ENCODE results near the gene KIF17.

The KIF17 gene

DNA sequence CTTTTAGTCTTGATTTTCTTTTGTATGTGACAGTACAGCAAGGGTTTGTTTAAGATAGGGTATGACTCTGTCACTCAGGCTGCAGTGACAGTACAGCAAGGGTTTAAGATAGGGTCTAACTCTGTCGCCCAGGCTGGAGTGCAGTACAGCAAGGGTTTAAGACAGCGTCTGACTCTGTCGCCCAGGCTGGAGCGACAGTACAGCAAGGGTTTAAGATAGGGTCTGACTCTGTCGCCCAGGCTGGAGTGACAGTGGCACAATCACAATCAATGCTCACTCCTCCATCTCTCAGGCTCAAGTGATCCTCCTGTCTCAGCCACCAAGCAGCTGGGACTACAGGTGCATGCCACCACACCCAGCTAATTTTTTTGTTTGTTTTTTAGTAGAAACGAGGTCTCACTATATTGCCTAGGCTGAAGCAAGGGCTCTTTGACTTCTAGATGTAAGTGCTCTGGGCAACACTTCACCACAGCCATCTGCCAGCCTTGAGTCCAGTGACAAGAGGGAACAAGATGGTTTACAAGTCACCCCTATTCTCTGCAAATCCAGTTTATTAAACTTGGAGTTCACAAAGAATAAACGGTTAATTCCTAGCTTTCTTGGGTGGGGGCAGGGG is 15.7 kb upstream of the KIF17 start:
- H3K27ac ChIP-seq (ENCODE audit: insufficient read depth, low read length, poor library complexity, severe bottlenecking) = no peak overlapping the region
- no peaks in the 10 kb centered on the region for H3K27me3 ChIP-seq (replicated peaks; ENCODE audit: control insufficient read depth, insufficient read depth, low read length, poor library complexity, severe bottlenecking)
- no peak for DNase-seq
- H3K4me1 ChIP-seq (ENCODE audit: control insufficient read depth, insufficient read depth, low read length, poor library complexity, severe bottlenecking) = peaks cover 18% of the 10 kb centered on the region
- H3K9me3 ChIP-seq (ENCODE audit: control insufficient read depth, low read length) = no peaks in the 10 kb centered on the region
- H3K36me3 ChIP-seq (ENCODE audit: control insufficient read depth, insufficient read depth, low read length) = no peaks in the 10 kb centered on the region
- H3K4me3 ChIP-seq (ENCODE audit: insufficient read depth, low read depth, low read length, poor library complexity, severe bottlenecking) = peak overlapping the region; percentile 53

DNA sequence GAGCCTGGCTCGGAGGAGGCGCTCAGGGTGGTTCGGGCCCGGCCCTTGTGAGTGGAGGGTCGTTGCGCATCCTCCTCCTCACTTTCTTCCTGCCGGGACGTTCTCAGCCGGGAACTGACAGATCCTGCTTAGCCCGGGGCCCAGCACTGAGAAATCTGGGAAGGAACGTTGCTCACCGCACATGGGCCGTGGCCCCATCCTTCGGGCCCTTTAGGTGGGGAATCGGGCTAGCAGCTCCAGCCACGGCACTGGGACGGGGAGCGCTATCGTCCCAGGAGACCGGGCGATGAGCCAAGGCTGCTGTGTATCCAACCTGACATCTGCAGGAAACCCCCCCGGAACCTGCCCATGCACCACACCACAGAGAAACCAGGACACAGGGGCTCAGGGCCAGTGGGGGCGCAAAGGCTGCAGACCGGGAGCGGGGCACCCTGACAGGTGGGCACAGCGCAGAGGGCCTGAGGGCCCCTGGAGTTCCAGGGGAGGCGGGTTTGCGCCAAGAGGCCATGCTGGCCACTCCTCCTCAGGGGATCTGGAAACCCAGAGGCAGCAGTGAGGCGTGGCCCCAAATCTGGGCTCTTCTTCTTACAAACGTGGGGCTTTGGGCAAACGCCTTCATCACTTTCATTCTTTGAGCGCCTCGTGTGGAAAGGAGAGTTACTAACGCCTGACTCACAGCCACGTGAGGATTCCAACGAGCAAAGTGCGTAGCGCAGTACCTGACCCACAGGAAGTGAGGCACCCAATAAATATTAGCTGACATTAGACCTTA is 15.0 kb upstream of the KIF17 start, which contains the start of gene SH2D5:
Gene SH2D5, minus strand, starts transcription at position 116 of the 772 bp plus-strand sequence. CDS start 4,659 bp downstream, outside the sequence.
- no peak within 1 kb of the TSS for H3K27ac ChIP-seq (ENCODE audit: insufficient read depth, low read length, poor library complexity, severe bottlenecking)
- H3K27me3 ChIP-seq (replicated peaks; ENCODE audit: control insufficient read depth, insufficient read depth, low read length, poor library complexity, severe bottlenecking) = no peaks in the 10 kb centered on the region
- no peaks in the 10 kb centered on the region for H3K9me3 ChIP-seq (ENCODE audit: control insufficient read depth, low read length)
- H3K4me1 ChIP-seq (ENCODE audit: control insufficient read depth, insufficient read depth, low read length, poor library complexity, severe bottlenecking) = peaks cover 18% of the 10 kb centered on the region
- no peaks in the 10 kb centered on the region for H3K36me3 ChIP-seq (ENCODE audit: control insufficient read depth, insufficient read depth, low read length)
- DNase-seq = peak; percentile 53 to 59 (median 54)
- H3K4me3 ChIP-seq (ENCODE audit: insufficient read depth, low read depth, low read length, poor library complexity, severe bottlenecking) = peak within 1 kb of the TSS; percentile 53

DNA sequence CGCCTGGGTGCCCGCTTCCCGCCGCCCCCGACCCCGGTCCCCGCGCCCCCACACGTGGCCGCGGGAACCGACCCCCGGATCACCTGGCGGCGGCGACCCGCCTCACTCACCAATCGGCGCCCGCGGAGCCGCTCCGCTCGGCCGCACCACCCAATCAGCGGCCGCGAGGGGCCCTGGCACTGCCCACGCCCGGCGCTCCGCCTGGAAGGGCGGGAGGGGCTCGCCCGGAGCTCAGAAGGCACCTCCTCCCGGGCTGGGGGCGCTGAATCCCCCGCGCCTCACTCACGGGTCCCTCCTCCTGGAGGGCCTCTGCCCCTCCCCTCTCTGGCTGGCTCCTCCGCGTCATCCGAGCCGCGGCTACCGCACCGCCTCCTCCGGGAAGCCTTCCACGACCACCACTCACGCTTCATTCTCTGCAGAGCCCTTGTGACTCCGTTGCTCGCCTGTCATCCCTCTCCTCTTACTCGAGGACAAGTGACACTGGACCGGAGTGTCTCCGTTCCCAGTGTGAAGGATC is 14.3 kb upstream of the KIF17 start:
- no peaks in the 10 kb centered on the region for H3K9me3 ChIP-seq (ENCODE audit: control insufficient read depth, low read length)
- peaks cover 18% of the 10 kb centered on the region for H3K4me1 ChIP-seq (ENCODE audit: control insufficient read depth, insufficient read depth, low read length, poor library complexity, severe bottlenecking)
- no peak overlapping the region for H3K27ac ChIP-seq (ENCODE audit: insufficient read depth, low read length, poor library complexity, severe bottlenecking)
- DNase-seq = peak; percentile 20 to 37 (median 34)
- no peaks in the 10 kb centered on the region for H3K36me3 ChIP-seq (ENCODE audit: control insufficient read depth, insufficient read depth, low read length)
- peak overlapping the region; percentile 53 for H3K4me3 ChIP-seq (ENCODE audit: insufficient read depth, low read depth, low read length, poor library complexity, severe bottlenecking)
- no peaks in the 10 kb centered on the region for H3K27me3 ChIP-seq (replicated peaks; ENCODE audit: control insufficient read depth, insufficient read depth, low read length, poor library complexity, severe bottlenecking)

DNA sequence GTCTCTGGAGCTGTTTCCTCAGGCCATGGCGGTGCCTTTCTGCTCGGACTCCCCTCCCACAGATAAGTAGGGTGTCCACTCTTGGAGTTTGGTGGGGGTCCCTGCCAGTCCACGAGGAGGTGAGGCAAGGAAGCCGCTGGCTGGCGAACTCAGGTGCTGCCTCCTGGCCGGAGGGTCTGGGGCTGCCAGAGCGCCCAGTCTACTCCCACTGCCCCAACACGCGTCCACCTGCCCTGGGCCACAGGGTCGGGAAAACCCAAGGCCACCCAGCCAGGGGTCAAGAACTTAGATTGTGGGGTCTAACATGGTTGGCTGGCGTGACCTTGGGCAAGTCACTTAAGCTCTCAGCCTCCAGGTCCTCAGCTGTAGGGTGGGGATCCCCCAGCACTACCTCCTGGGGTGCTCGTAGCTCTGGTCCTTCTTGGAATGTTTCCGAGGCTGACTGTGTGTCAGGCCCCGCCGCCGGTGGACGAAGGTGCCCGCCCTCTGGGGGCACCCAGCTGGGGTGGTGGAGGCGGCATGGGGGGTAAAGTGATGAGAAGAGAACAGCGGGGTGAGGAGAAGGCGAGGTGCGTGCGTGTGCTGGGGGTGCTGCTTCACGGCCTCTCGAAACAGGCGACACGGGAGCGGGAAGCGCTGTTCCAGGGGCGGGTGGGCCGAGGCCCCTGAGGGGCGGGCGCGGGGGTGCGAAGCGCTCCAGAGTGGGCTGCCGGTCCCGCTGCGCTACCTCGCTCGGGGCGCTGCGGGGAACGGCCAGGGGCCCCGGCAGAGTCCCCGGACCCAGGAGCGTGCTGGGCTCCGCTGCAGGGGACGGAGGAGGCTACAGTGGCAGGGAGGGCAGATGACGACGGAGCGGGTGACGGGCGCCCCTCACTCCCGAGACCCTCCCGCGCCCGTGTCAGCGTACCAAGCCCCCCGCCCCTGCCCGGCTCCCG is 13.5 kb upstream of the KIF17 start:
- Histone ChIP-seq H3K27ac (ENCODE audit: insufficient read depth, low read length, poor library complexity, severe bottlenecking) (no peak overlapping the region), H3K4me1 (ENCODE audit: control insufficient read depth, insufficient read depth, low read length, poor library complexity, severe bottlenecking) (peaks cover 18% of the 10 kb centered on the region), H3K36me3 (ENCODE audit: control insufficient read depth, insufficient read depth, low read length) (no peaks in the 10 kb centered on the region), H3K27me3 (replicated peaks; ENCODE audit: control insufficient read depth, insufficient read depth, low read length, poor library complexity, severe bottlenecking) (no peaks in the 10 kb centered on the region), H3K9me3 (ENCODE audit: control insufficient read depth, low read length) (no peaks in the 10 kb centered on the region), H3K4me3 (ENCODE audit: insufficient read depth, low read depth, low read length, poor library complexity, severe bottlenecking) (peak overlapping the region; percentile 23)
- DNase-seq = no peak

DNA sequence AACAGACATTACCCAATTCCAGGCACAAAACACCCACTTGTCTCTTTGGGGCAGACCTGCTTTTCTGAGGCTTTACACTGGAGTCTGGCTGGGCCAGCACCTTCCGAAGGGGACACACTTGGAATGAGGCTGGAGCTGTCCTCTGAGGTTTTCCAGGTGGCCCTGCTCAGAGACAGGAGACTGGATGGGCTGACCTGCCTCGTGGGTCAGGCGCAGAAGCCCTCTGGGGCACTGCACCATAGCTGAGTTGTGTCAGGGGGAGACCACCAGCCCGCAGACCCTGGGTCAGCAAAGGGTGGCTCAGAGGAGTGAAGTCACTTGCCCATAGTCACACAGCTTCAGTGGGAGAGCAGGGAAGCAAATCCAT is 12.9 kb upstream of the KIF17 start:
- no peaks in the 10 kb centered on the region for H3K36me3 ChIP-seq (ENCODE audit: control insufficient read depth, insufficient read depth, low read length)
- H3K27ac ChIP-seq (ENCODE audit: insufficient read depth, low read length, poor library complexity, severe bottlenecking) = no peak overlapping the region
- H3K27me3 ChIP-seq (replicated peaks; ENCODE audit: control insufficient read depth, insufficient read depth, low read length, poor library complexity, severe bottlenecking) = no peaks in the 10 kb centered on the region
- no peaks in the 10 kb centered on the region for H3K9me3 ChIP-seq (ENCODE audit: control insufficient read depth, low read length)
- DNase-seq = no peak
- H3K4me1 ChIP-seq (ENCODE audit: control insufficient read depth, insufficient read depth, low read length, poor library complexity, severe bottlenecking) = peaks cover 18% of the 10 kb centered on the region
- H3K4me3 ChIP-seq (ENCODE audit: insufficient read depth, low read depth, low read length, poor library complexity, severe bottlenecking) = no peak overlapping the region

DNA sequence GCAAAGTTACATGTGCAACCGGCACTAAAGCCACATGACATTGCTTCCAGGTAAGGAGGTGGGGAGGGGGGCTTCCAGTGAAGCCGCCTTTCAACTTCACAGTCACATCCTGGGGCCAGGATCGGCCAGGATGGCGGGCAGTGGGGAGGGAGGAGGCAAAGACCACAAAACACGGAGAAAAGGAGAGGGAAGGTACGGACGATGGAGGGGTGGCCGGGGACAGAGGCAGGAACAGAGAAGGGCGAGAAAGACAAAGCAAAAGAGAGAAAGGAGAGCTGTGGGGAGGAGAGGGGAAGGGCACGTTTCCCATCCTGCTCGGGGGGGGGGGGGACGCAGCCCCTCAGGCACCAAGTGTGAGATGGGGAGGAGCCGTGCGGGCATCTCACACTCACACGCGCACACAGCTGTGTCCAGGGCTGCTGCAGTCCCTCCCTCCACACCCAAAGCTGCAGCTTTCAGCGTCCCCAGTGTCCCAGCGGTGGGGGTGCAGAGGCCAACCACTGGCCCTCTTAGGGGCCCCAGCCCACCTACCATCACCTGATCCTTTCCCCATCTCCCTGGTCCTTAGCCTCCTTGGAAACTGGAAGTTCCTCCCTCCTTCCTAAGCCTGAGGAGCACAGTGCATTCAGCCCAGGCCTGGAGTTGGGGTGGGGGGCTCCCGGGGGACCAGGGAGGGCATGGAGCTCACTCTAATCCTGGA is 12.3 kb upstream of the KIF17 start:
- H3K36me3 ChIP-seq (ENCODE audit: control insufficient read depth, insufficient read depth, low read length) = no peaks in the 10 kb centered on the region
- DNase-seq = no peak
- no peak overlapping the region for H3K27ac ChIP-seq (ENCODE audit: insufficient read depth, low read length, poor library complexity, severe bottlenecking)
- H3K4me1 ChIP-seq (ENCODE audit: control insufficient read depth, insufficient read depth, low read length, poor library complexity, severe bottlenecking) = peaks cover 18% of the 10 kb centered on the region
- no peaks in the 10 kb centered on the region for H3K27me3 ChIP-seq (replicated peaks; ENCODE audit: control insufficient read depth, insufficient read depth, low read length, poor library complexity, severe bottlenecking)
- H3K9me3 ChIP-seq (ENCODE audit: control insufficient read depth, low read length) = no peaks in the 10 kb centered on the region
- H3K4me3 ChIP-seq (ENCODE audit: insufficient read depth, low read depth, low read length, poor library complexity, severe bottlenecking) = no peak overlapping the region

DNA sequence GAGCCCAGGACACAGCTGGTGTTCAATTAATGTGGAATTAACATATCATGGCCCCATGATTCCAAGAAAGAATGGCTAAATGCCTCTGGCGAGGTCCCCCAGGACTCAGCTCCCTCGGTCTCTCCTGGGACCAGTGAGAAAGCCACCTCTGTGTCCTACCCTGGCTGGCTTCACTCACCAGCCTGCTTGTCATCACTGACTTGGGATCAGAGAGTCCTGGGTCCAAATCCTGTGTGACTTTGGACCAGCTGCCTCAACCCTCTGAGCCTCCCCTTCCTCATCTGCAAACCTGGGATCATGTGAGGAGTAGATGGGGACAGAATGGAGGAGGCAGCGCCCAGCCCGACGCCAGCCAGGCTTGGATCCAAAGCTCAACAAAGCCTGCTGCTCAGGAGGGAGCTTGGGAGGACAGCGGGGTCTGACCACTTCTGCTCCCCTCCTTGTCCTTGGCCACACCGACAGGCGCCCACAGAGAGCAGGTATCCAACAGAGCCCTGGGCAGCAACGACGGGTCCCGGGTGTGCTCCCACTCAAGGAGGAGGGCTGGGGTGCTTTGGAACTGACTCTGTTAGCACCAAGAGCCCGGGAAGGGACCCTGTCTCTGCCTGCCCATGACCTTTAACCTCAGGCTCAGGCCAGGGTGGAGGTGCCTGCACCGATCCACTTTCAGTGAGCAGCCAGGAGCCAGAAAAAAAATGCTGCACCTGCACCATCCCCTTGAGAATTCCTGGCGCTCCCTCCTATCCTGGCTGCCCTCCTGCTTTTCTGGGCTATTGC is 11.5 kb upstream of the KIF17 start:
- DNase-seq = no peak
- Histone ChIP-seq H3K27me3 (replicated peaks; ENCODE audit: control insufficient read depth, insufficient read depth, low read length, poor library complexity, severe bottlenecking) (no peaks in the 10 kb centered on the region), H3K9me3 (ENCODE audit: control insufficient read depth, low read length) (no peaks in the 10 kb centered on the region), H3K4me3 (ENCODE audit: insufficient read depth, low read depth, low read length, poor library complexity, severe bottlenecking) (no peak overlapping the region), H3K4me1 (ENCODE audit: control insufficient read depth, insufficient read depth, low read length, poor library complexity, severe bottlenecking) (peaks cover 18% of the 10 kb centered on the region), H3K27ac (ENCODE audit: insufficient read depth, low read length, poor library complexity, severe bottlenecking) (no peak overlapping the region), H3K36me3 (ENCODE audit: control insufficient read depth, insufficient read depth, low read length) (no peaks in the 10 kb centered on the region)

DNA sequence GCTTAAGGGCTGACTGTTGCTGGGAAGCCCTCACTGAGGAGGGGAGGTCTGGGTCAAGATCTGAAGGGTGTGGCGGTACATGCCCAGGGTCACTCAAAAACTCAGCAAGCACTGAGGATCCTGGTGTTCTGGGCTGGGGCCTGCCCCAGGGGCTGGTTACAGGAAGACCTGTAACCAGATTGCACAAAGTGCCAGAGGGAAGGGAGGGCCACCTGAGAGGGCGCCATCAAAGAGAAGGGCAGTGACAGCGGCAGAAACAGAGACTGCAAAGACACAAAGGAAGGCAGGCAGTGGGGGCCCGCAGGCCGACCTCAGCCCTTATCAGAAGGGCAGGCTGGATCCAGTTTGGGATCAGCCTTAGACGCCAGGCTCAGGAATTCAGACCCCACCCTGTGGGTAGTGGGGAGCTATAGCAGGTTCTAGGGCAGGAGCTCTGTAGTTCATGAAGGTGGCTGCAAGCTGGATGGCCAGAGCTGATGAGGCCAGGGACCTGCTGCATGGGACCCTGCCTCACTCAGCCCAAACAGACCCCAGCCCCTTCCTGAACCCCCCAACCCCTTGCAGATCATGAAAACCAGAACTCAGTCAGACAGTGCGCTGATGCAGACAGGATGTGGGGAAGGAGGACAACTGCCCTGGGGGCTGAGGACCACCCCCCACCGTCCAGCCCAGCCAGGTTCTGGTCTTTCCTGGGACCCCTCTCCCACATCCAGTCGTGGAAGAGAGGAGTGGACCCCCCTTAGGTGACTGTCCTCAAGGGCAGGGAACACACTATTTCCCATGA is 10.8 kb upstream of the KIF17 start:
- no peaks in the 10 kb centered on the region for H3K9me3 ChIP-seq (ENCODE audit: control insufficient read depth, low read length)
- no peaks in the 10 kb centered on the region for H3K27me3 ChIP-seq (replicated peaks; ENCODE audit: control insufficient read depth, insufficient read depth, low read length, poor library complexity, severe bottlenecking)
- no peak overlapping the region for H3K27ac ChIP-seq (ENCODE audit: insufficient read depth, low read length, poor library complexity, severe bottlenecking)
- peaks cover 17% of the 10 kb centered on the region for H3K4me1 ChIP-seq (ENCODE audit: control insufficient read depth, insufficient read depth, low read length, poor library complexity, severe bottlenecking)
- no peak overlapping the region for H3K4me3 ChIP-seq (ENCODE audit: insufficient read depth, low read depth, low read length, poor library complexity, severe bottlenecking)
- DNase-seq = no peak
- no peaks in the 10 kb centered on the region for H3K36me3 ChIP-seq (ENCODE audit: control insufficient read depth, insufficient read depth, low read length)
